ENCODE data around the gene PSMD2.
"Not testable (repeated sequence)": the region's sequence is repeated elsewhere in the genome, so short reads cannot be mapped to it uniquely, and the experiment has no call there.

PSMD2 gene

GRCh38 chr3:184339451-184340135, 40.6 kb downstream of the PSMD2 start:
- DNase-seq (ENCODE audit: low spot score) = not testable (repeated sequence)

GRCh38 chr3:184341925-184342324, 42.9 kb downstream of the PSMD2 start:
- no peak for DNase-seq (ENCODE audit: low spot score)

- DNase-seq (ENCODE audit: low spot score) = no peak
Observed at GRCh38 chr3:184343200-184343876, 44.3 kb downstream of the PSMD2 start.

- DNase-seq (ENCODE audit: low spot score) = no peak
Observed at GRCh38 chr3:184344579-184345316, 45.7 kb downstream of the PSMD2 start.

GRCh38 chr3:184345317-184346144, 46.5 kb downstream of the PSMD2 start:
- DNase-seq (ENCODE audit: low spot score) = peak; percentile 95

GRCh38 chr3:184346480-184347190, 47.6 kb downstream of the PSMD2 start:
- no peak for DNase-seq (ENCODE audit: low spot score)

GRCh38 chr3:184347321-184348056, 48.4 kb downstream of the PSMD2 start:
- DNase-seq (ENCODE audit: low spot score) = no peak

GRCh38 chr3:184348057-184348382, 49.0 kb downstream of the PSMD2 start:
- DNase-seq (ENCODE audit: low spot score) = no peak

- DNase-seq (ENCODE audit: low spot score) = no peak
Observed at GRCh38 chr3:184349563-184350470, 50.8 kb downstream of the PSMD2 start.

- no peak for DNase-seq (ENCODE audit: low spot score)
Observed at GRCh38 chr3:184350618-184351017, 51.6 kb downstream of the PSMD2 start.

GRCh38 chr3:184351511-184352148, 52.6 kb downstream of the PSMD2 start:
- DNase-seq (ENCODE audit: low spot score) = no peak

GRCh38 chr3:184352149-184352785, 53.2 kb downstream of the PSMD2 start:
- no peak for DNase-seq (ENCODE audit: low spot score)

- no peak for DNase-seq (ENCODE audit: low spot score)
Observed at GRCh38 chr3:184352897-184353545, 54.0 kb downstream of the PSMD2 start.

GRCh38 chr3:184353546-184353941, 54.5 kb downstream of the PSMD2 start:
- no peak for DNase-seq (ENCODE audit: low spot score)

GRCh38 chr3:184354121-184354728, 55.2 kb downstream of the PSMD2 start:
- no peak for DNase-seq (ENCODE audit: low spot score)

- DNase-seq (ENCODE audit: low spot score) = no peak
Observed at GRCh38 chr3:184354754-184355153, 55.7 kb downstream of the PSMD2 start.

- no peak for DNase-seq (ENCODE audit: low spot score)
Observed at GRCh38 chr3:184355261-184356040, 56.4 kb downstream of the PSMD2 start.

Data from SW480 (cell line).